Activated CD8-positive, alpha-beta T cell treated with anti-CD3 and anti-CD28 coated beads for 36 hours (primary cell): ENCODE results near the gene PMPCA. TPM values are rescaled to one million over a fixed set of nuclear protein-coding genes. Genes with fewer than 3 reads are reported as not detected.

Experiments used
- ATAC-seq: fragments of 200-7000 bp; cut with Tn5 transposase; one replicate; pipeline ENCODE4 v1.10.0; 2021; ENCODE audit warnings: mild to moderate bottlenecking, moderate library complexity
- CTCF ChIA-PET: fragments of 350-600 bp; sonication (Branson Sonifier 250); formaldehyde crosslinking; loops from one replicate; lab custom pipeline; 2021; ENCODE audit warnings: antibody characterized with exemption; lab: Charles Lee
- POLR2A ChIA-PET: fragments of 350-600 bp; sonication (Branson Sonifier 250); formaldehyde crosslinking; loops from one replicate; lab custom pipeline; 2021; ENCODE audit warnings: antibody characterized with exemption; lab: Charles Lee
- DNase-seq: peaks from one replicate; pipeline ENCODE4 v3.0.0-alpha.2; 2020
- H3K27ac Mint-ChIP-seq: one replicate; pipeline ENCODE4 v1.8.0; 2021; ENCODE audit warnings: mild to moderate bottlenecking, mixed read lengths
- H3K27me3 Mint-ChIP-seq: one replicate; pipeline ENCODE4 v1.8.0; 2021; ENCODE audit warnings: mixed read lengths
- H3K36me3 Mint-ChIP-seq: one replicate; pipeline ENCODE4 v1.8.0; 2021; ENCODE audit warnings: low read depth, mixed read lengths
- H3K4me1 Mint-ChIP-seq: one replicate; pipeline ENCODE4 v1.8.0; 2021; ENCODE audit warnings: low read depth, mixed read lengths
- H3K4me3 Mint-ChIP-seq: one replicate; pipeline ENCODE4 v1.8.0; 2021; ENCODE audit warnings: mild to moderate bottlenecking, moderate library complexity, mixed read lengths
- H3K9me3 Mint-ChIP-seq: one replicate; pipeline ENCODE4 v1.8.0; 2021; ENCODE audit warnings: mixed read lengths
- CTCF ChIP-seq: fragments of 200-600 bp; IDR thresholded peaks from one replicate; pipeline ENCODE4 v1.8.0; 2022; ENCODE audit warnings: antibody characterized with exemption, mild to moderate bottlenecking
- intact Hi-C: fragments of 100-400 bp; cut with micrococcal nuclease; formaldehyde crosslinking; loops from one replicate; pipeline ENCODE4 v1.10.0; 2022
- total RNA-seq, 2 experiments: library from RNA; stranded (reverse); gene quantifications; one replicate each; pipeline ENCODE4 v1.2.3, GENCODE V29; 2021

Gene PMPCA
- total RNA-seq, 2 experiments from 2014 or later = 128 to 140 TPM

DNA sequence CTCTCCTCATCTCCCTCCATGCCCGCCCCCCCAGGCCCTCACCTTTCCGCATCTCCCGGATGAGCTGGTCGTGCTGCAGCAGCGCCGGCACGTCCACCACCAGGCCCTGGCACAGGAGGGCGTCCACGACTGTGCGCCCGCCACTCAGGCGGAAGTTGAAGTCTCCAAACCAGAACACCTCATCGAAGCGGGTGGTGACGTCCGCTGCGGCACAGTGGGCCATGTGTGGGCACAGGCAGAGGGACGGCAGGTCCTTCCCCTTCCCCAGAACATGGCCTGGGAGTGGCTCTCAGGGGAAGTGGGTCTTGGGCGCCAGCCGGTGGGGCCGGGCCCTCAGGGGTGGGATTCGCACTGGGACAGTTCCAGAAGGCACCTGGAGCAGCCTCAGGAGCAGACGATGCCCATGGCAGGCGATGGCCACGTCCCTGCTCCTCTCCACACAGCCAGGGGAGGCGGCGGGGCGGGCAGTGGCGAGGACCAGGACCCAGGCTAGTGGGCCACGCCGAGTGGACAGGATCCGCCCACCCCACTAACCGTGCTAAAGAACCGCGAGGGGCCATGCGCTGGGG, 21.4 kb downstream of the PMPCA start:
- Mint-ChIP-seq H3K4me3 (no peak overlapping the region), H3K4me1 (peaks cover 8% of the 10 kb centered on the region), H3K36me3 (peaks cover under 1% of the 10 kb centered on the region), H3K27me3 (no peaks in the 10 kb centered on the region), H3K9me3 (no peaks in the 10 kb centered on the region), H3K27ac (no peak overlapping the region)
- intact Hi-C loops = no loop called here
- TF ChIP-seq CTCF = no peak
- DNase-seq (no peak), ATAC-seq (no peak)
- CTCF ChIA-PET = no interaction called here
- POLR2A ChIA-PET = no interaction called here

- Mint-ChIP-seq H3K27me3 (no peaks in the 10 kb centered on the region), H3K4me1 (peaks cover 15% of the 10 kb centered on the region), H3K27ac (no peak overlapping the region), H3K4me3 (no peak overlapping the region), H3K36me3 (peaks cover 3% of the 10 kb centered on the region), H3K9me3 (no peaks in the 10 kb centered on the region)
- DNase-seq = no peak
- ChIA-PET POLR2A (interaction anchor here (1.2 to 1.5 kb wide), 2 partner anchors 8 to 13 kb away, joined by 3 to 5 read pairs; no protein-coding TSS in a partner anchor), CTCF (interaction anchor here (0.7 kb wide), 1 partner anchor 657 kb away, joined by 3 read pairs; no protein-coding TSS in a partner anchor)
- no peak for TF ChIP-seq CTCF
- no peak for ATAC-seq
- intact Hi-C loops = no loop called here
Measured at GRCh38 chr9:136432591-136432990, 22.1 kb downstream of the PMPCA start.

- TF ChIP-seq CTCF = no peak
- ATAC-seq = no peak
- Mint-ChIP-seq H3K4me3 (no peak overlapping the region), H3K36me3 (peaks cover 3% of the 10 kb centered on the region), H3K9me3 (no peaks in the 10 kb centered on the region), H3K27me3 (no peaks in the 10 kb centered on the region), H3K4me1 (peaks cover 20% of the 10 kb centered on the region), H3K27ac (no peak overlapping the region)
- CTCF ChIA-PET = interaction anchor here (0.7 kb wide), 1 partner anchor 657 kb away, joined by 3 read pairs; no protein-coding TSS in a partner anchor
- intact Hi-C loops = no loop called here
- POLR2A ChIA-PET = interaction anchor here (0.7 to 1.5 kb wide), 3 partner anchors 8 to 424 kb away, joined by 3 to 5 read pairs (median 3); no protein-coding TSS in a partner anchor
- no peak for DNase-seq
Measured at GRCh38 chr9:136433043-136433715, 22.7 kb downstream of the PMPCA start.

DNA sequence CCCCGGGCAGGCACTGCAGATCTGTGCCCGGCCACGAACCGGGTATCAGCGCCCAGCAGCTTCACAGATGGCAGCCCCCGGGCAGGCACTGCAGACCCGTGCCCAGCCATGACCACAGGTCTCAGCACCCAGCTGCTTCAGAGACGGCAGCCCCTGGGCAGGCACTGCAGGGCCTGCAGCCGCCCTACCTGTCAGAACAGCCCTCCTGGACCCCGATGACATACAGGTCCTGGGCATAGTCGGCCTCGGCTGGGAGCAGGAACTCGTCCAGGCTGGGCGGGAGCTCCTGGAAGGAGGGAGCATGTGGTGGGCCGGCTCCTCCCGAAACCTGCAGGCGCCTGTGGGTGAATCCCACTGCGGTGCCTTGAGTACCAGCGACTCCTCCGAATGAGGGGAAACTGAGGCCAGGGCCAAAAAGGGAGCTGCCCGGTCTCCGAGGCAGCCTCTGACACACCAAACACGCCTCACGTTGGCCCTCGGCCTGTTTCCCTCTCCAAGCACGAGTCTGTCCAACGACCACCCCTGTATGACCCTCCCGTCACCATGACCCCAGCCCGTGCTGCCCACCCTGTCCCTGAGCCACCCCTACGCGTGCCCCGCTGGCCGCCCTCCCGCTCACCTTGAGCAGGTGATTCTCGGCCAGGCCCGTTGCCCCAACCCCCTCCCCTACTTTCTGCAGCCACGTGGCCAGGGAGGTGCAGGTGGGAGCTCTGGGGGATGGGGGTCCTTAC, 23.6 kb downstream of the PMPCA start:
- CTCF ChIA-PET = no interaction called here

More for the DNA sequence above, 23.6 kb downstream of the PMPCA start:
- Mint-ChIP-seq H3K27ac (no peak overlapping the region), H3K36me3 (peaks cover 3% of the 10 kb centered on the region), H3K27me3 (no peaks in the 10 kb centered on the region), H3K4me3 (no peak overlapping the region), H3K4me1 (peaks cover 20% of the 10 kb centered on the region), H3K9me3 (no peaks in the 10 kb centered on the region)
- ATAC-seq (no peak), DNase-seq (no peak)
- intact Hi-C loops = no loop called here
- POLR2A ChIA-PET = interaction anchor here (0.6 to 1.5 kb wide), 6 partner anchors 9 to 423 kb away, joined by 3 to 5 read pairs (median 3); no protein-coding TSS in a partner anchor
- no peak for TF ChIP-seq CTCF
